Measurements from ENCODE around the gene SIGLEC1.

- no peak for TF ChIP-seq EZH2 (IDR thresholded peaks at IDR 0.05; ENCODE audit: borderline replicate concordance, insufficient read depth, low read depth, low read length, poor library complexity, severe bottlenecking)
- TF ChIP-seq CTCF (IDR thresholded peaks at IDR 0.05): no peak
Observed at GRCh38 chr20:3701061-3701998, 11.1 kb downstream of the SIGLEC1 start.

Data from B cell (primary cell).